Iris pigment epithelial cell (primary cell): ENCODE measurements around the gene LARP4B.
A peak's percentile ranks its signal among the peaks of the same experiment; 100 is the strongest.
"Not testable (repeated sequence)": the region's sequence is repeated elsewhere in the genome, so short reads cannot be mapped to it uniquely, and the experiment has no call there.

Source experiments
- DNase-seq: peaks from one replicate; pipeline ENCODE4 v3.0.0-alpha.2; 2011; ENCODE audit warnings: low read depth

Gene LARP4B

GRCh38 chr10:958106-958505, 26.6 kb upstream of the LARP4B start:
- no peak for DNase-seq

GRCh38 chr10:955820-956217, 24.3 kb upstream of the LARP4B start:
- no peak for DNase-seq

GRCh38 chr10:955127-955819, 23.8 kb upstream of the LARP4B start:
- no peak for DNase-seq

GRCh38 chr10:954396-954795, 22.9 kb upstream of the LARP4B start:
- DNase-seq, result no peak

- DNase-seq, result no peak
These were observed 22.3 kb upstream of the LARP4B start for GRCh38 chr10:953836-954235.

GRCh38 chr10:949446-949845, 17.9 kb upstream of the LARP4B start:
- DNase-seq, result no peak

GRCh38 chr10:948347-948746, 16.8 kb upstream of the LARP4B start:
- DNase-seq, result no peak

GRCh38 chr10:947881-948280, 16.4 kb upstream of the LARP4B start:
- DNase-seq, result no peak

- DNase-seq, result no peak
These were observed 15.5 kb upstream of the LARP4B start for GRCh38 chr10:947051-947450.

GRCh38 chr10:945778-946177, 14.3 kb upstream of the LARP4B start:
- no peak for DNase-seq

GRCh38 chr10:944034-944831, 12.7 kb upstream of the LARP4B start:
- DNase-seq, result peak; percentile 60

GRCh38 chr10:943334-944033, 12.0 kb upstream of the LARP4B start:
- DNase-seq, result no peak

- DNase-seq, result no peak
These were observed 7.6 kb upstream of the LARP4B start for GRCh38 chr10:938941-939678.

- DNase-seq, result no peak
These were observed 3.4 kb upstream of the LARP4B start for GRCh38 chr10:934746-935406.

- not testable (repeated sequence) for DNase-seq
These were observed 2.7 kb upstream of the LARP4B start for GRCh38 chr10:934165-934564.

- DNase-seq, result no peak
These were observed 1.1 kb upstream of the LARP4B start for GRCh38 chr10:932589-932988.

- DNase-seq, result peak; percentile 45
These were observed 730 bp downstream of the LARP4B start for GRCh38 chr10:930625-931325.

GRCh38 chr10:929960-930624, 1.4 kb downstream of the LARP4B start:
- no peak for DNase-seq

GRCh38 chr10:927131-927530, 4.4 kb downstream of the LARP4B start:
- no peak for DNase-seq

- no peak for DNase-seq
These were observed 5.3 kb downstream of the LARP4B start for GRCh38 chr10:926075-926698.
